RWPE1 (cell line): Measurements from ENCODE around the gene RNF227.

ENCODE experiments used
- CTCF ChIA-PET: fragments of 350-600 bp; sonication (Branson Sonifier 250); formaldehyde crosslinking; extraction: SDS; loops from one replicate; lab custom pipeline; 2021; lab: Yijun Ruan, JAX
- POLR2A ChIA-PET: fragments of 400-600 bp; formaldehyde crosslinking; extraction: SDS; loops from one replicate; lab custom pipeline; 2020; ENCODE audit warnings: antibody characterized with exemption; ENCODE audit not compliant: low non-redundant PET; lab: Yijun Ruan, JAX
- DNase-seq: peaks from one replicate; pipeline ENCODE4 v3.0.0; 2012; ENCODE audit warnings: low spot score
- H3K27ac ChIP-seq: fragments of 450-650 bp; 2 replicates; pipeline ENCODE4 v1.5.1; 2017
- CTCF ChIP-seq: fragments of 450-650 bp; conservative IDR thresholded peaks from 2 replicates; pipeline ENCODE4 v1.5.1; 2017; ENCODE audit warnings: low read depth, mild to moderate bottlenecking

The RNF227 gene

GRCh38 chr17:7931709-7932482 lies 15.8 kb upstream of the RNF227 start, which contains the start of the genes CNTROB and TRAPPC1:
CNTROB (plus strand) TSS chr17:7932206; CDS start chr17:7933080, 874 bp downstream.
TRAPPC1 (minus strand) TSS chr17:7931946; CDS start chr17:7931829, 117 bp downstream.
- POLR2A ChIA-PET, result interaction anchor here (0.5 to 1.5 kb wide), 4 partner anchors 12 to 57 kb away, joined by 3 to 4 read pairs (median 3); no protein-coding TSS in a partner anchor
- DNase-seq, result peak; percentile 99
- peak within 1 kb of the TSS; percentile 80 for H3K27ac ChIP-seq
- TF ChIP-seq CTCF, result no peak
- CTCF ChIA-PET, result interaction anchor here (0.7 to 2.0 kb wide), 8 partner anchors 13 to 715 kb away, joined by 3 to 22 read pairs (median 4); partner anchors contain the start of gene RNF227

- H3K27ac ChIP-seq, result peak overlapping the region; percentile 80
- CTCF ChIA-PET, result interaction anchor here (0.7 to 1.6 kb wide), 4 partner anchors 14 to 716 kb away, joined by 3 to 5 read pairs (median 4); no protein-coding TSS in a partner anchor
- no peak for TF ChIP-seq CTCF
- POLR2A ChIA-PET, result interaction anchor here (1.0 kb wide), 2 partner anchors 11 to 16 kb away, joined by 3 read pairs; no protein-coding TSS in a partner anchor
- no peak for DNase-seq
Measured at GRCh38 chr17:7930841-7931631, 14.9 kb upstream of the RNF227 start.

GRCh38 chr17:7929158-7930023 lies 13.3 kb upstream of the RNF227 start, which contains the start of gene KCNAB3:
KCNAB3 (minus strand) TSS chr17:7929856; CDS start chr17:7929435, 421 bp downstream.
- ChIA-PET POLR2A (interaction anchor here (0.6 kb wide), 1 partner anchor 14 kb away, joined by 5 read pairs; the partner anchor contains the start of gene RNF227), CTCF (interaction anchor here (0.7 kb wide), 2 partner anchors 60 to 112 kb away, joined by 3 read pairs; no protein-coding TSS in a partner anchor)
- H3K27ac ChIP-seq, result peak within 1 kb of the TSS; percentile 80
- DNase-seq, result peak; percentile 86
- TF ChIP-seq CTCF, result no peak

- no peak overlapping the region for H3K27ac ChIP-seq
- POLR2A ChIA-PET, result no interaction called here
- no peak for TF ChIP-seq CTCF
- CTCF ChIA-PET, result interaction anchor here (0.7 to 1.2 kb wide), 2 partner anchors 130 to 146 kb away, joined by 3 to 4 read pairs; no protein-coding TSS in a partner anchor
- peak; percentile 14 for DNase-seq
Measured at GRCh38 chr17:7927596-7927995, 11.5 kb upstream of the RNF227 start.

- ChIA-PET POLR2A (no interaction called here), CTCF (no interaction called here)
- peak overlapping the region; percentile 52 for H3K27ac ChIP-seq
- peak; percentile 56 for DNase-seq
- no peak for TF ChIP-seq CTCF
Measured at GRCh38 chr17:7922845-7923628, 6.9 kb upstream of the RNF227 start.
